Activated CD4-positive, alpha-beta T cell treated with anti-CD3 and anti-CD28 coated beads, Interleukin-2, amount 50 U/mL, for 4 hours (primary cell): ENCODE results near the gene INO80E.

Experiments
- DNase-seq, 2 experiments: peaks; one replicate each; pipeline ENCODE4 v3.0.0-alpha.2; 2020

The INO80E gene

DNA sequence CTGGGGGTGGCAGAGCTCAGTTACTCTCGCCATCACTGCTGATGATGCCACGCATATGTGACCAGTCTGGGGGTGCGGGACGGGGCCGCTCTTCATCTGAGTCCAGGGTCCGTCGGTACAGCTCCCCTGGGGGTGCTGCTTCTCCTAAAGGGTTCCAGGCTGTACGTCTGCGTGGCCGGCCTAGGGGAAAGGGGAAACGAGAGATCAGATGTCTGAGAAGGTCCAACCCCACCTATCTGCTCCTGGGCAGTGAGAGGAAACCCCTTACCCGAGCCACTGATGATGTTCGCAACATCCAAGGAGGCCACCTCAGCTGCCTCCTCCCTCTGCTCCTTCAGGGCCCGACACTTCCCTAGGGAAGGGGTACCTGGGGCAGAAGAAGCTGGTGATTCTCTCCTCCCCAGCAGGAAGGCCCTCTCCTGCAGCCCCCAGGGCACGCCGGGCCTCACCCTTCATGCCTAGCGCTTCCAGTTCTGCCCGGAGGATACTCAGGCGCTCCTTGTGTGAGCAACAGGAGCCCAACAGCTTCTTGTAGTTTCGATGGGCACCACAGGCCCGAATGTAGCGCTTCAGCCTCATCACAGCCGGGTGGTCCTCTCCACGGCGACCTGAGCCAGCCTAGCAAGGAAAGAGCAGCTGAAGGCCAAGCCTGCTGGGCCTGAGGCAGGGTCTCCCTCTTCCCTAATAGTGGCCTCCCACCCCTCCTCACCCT is 2.7 kb upstream of the INO80E start:
- DNase-seq, result no peak

GRCh38 chr16:29993903-29994599 is 2.0 kb upstream of the INO80E start:
- no peak for DNase-seq

- peak in 1 of 2 experiments; percentile 63 for DNase-seq
Measured at GRCh38 chr16:29994600-29995323, 1.3 kb upstream of the INO80E start.

DNA sequence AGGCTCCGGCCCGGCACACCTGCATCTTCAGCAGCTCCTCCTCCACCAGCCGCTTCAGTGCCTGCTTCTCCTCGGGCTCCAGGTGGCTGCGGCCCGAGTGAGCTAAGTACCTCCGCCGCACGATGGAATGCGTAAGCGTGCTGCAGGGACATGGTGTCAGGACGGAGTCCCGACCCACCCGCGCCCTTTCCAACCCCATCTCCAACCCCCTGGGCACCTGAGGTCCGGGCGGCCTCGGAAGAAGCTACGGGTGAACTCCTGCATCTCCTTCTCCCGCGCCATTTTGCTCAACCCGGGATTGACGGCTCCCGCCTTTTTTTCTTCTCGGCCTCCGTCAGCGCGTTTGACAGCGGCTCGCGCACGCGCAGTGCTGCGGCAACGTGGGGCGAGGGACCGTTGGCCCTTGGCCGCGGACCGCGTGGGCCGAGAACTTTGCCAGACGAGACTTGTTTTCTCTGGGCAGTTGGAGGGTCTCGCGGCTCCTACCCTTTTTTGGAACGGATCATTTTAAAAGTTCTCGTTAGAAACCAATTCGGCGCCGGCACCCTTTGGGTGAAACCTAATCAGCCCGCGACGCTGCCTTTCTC is 624 bp upstream of the INO80E start, which contains the start of gene HIRIP3:
Gene HIRIP3 (minus strand): TSS at position 294 of the 587 bp plus-strand sequence. CDS start 12 bp downstream, at position 282.
- DNase-seq, result peak; percentile 76

GRCh38 chr16:29996766-29997250 is 767 bp downstream of the INO80E start:
- no peak for DNase-seq

GRCh38 chr16:29999605-30000004 is 3.6 kb downstream of the INO80E start:
- no peak for DNase-seq

DNA sequence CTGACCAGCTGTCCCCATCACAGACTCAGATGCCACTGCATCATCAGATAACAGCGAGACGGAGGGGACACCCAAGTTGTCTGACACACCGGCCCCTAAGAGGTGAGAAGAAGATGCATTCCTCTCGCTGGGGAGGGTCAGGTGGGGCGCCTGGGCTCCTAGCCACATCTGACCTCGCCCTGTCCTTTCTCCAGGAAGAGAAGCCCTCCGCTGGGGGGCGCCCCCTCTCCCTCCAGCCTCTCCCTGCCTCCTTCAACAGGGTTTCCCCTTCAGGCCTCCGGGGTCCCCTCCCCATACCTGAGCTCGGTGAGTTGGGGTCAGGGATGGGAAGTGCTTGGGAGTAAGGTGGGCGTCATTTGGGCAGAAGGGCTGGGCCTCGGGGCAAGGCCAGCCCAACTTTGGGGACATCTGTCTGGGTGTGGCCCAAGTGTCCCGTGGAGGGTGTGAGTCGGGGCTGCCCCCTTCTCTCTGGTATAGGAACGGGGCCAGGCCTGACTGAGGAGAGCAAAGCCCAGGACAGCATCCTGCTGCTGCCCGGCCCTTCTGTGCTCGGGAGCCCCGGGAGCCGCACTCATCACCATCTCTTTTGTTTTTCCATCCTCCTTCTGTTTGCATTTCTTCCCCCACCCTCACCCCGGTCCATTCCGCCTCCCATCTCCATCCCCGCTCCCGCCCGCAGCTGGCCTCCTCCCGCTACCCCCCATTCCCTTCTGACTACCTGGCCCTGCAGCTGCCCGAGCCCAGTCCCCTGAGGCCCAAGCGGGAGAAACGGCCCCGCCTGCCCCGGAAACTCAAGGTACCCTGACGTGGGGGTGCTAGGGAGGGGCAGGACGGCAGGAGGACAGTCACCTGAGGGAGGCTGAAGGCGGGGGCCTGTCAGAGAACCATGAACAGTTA is 4.9 kb downstream of the INO80E start:
- DNase-seq, result no peak

DNA sequence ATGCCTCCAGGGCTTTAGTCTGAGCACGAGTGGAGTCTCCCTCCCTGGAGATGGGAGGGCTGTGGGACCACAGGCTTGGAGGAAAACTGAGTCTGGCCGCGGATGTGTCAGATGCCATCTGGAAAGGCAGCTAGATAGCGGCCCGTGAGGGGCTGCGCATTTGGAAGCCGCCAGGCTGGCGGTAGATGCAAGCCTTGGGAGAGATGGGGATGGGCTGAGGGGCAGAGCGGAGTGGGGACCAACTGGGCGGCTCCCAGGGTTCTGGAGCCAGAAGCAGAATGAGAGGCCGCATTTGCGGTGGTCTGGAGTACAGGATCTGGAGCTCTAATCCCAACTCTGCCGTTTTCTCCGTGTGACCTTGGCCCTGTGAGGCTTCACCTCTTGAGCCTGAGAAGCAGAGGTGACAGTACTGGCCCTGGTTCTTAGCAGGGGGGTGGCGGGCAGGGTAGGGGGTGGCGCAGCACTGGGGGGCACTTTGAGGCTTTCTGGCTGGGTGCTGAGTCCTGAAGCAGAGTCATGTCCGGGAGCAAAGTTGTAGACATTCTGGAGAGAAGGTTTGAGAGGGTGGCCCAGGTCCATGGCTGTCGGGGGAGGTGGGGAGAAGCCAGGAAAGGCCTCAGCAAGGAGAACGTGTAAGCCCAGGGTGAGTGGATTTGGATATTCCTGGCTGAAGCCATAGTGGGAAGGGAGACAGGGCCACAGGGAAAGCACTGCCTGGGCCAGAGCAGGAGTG is 6.7 kb downstream of the INO80E start:
- no peak for DNase-seq

DNA sequence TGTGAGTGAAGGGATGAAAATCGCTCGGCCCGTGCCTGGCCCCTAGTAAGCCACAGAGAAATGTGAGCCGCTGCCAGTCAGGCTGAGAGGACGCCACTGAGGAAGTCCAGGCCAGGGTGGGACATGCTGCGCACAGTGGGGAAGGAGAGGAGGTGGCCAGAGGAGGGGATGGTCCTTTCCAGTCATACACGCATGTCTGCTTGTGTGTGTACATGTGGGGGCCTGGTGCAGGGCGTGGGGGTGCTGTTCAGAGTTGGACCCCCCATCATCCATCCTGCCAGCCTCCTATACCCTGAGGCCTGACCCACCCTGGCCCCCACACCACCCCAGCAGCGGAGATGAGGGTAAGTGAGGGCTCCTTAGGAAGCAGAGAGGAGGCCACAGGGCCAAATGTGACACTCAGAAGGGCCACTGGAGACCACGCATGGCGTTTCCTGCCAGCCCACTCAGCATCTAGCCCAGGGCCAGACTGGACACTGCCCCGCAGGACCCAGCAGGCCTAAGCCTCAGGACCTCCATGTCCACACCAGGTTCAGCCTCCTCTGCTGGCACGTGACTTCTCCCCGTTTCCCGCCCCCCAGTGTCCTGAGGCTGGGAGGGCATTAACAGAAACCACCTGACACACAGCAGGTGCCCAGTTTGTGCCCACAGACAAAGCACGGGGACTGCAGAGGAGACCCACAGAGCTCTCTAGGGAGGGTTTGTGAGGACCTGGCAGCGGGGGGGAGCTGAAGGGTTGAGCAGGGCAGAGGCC is 7.8 kb downstream of the INO80E start:
- DNase-seq, result no peak

DNA sequence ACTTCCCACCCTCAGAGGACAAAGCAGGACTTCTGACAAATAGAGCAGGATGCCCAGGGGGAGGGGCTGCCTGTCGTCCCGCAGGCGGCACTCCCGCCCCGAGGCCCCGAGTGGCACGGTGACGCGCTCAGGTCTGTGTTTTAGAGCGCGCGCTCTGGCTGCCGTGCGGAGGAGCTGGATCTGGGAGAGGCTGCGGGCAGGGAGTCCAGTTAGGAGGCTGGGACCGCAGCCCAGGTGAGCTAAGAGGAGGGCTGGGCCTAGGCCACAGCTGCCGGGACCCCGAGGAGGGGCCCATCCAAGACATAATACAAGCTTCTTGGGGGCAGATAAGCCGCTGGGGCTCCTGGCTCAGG is 8.4 kb downstream of the INO80E start:
- no peak for DNase-seq

GRCh38 chr16:30004811-30005242 is 8.8 kb downstream of the INO80E start:
- DNase-seq, result no peak

DNA sequence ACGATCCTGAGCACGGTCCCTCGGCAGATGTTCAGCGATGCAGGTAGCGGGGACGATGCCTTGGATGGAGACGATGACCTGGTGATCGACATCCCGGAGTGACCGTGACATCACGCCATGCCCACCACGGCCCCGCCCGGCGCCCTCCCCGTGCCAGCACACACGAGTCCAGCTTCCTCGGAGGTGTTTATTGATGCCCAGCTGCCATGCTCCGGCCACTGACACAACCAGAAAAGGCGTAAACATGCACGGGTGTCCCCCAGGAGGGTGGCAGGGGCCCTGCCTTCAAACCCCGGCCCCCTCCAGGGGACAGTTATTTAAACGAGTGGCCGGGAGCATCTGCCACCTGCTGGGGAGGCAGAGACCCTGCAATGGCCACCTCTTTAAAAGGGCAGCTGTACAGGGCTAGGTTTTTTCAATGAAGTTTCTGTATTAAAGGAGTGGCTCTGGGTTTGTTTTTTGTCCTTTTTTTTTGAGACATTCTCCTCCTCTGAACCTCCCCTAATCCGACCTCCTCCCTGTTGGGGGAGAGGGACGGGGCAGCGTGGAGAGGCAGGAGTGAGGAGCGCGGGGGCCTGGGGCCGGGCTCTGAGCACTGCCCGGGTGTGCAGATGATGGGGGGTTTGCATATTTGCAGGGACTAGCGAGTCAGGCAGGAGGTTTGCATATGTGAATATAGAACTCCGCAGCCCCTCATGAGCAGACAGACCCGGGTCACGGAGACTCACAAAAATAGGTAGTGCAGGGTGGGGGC is 9.5 kb downstream of the INO80E start:
- peak in 1 of 2 experiments; percentile 44 for DNase-seq

DNA sequence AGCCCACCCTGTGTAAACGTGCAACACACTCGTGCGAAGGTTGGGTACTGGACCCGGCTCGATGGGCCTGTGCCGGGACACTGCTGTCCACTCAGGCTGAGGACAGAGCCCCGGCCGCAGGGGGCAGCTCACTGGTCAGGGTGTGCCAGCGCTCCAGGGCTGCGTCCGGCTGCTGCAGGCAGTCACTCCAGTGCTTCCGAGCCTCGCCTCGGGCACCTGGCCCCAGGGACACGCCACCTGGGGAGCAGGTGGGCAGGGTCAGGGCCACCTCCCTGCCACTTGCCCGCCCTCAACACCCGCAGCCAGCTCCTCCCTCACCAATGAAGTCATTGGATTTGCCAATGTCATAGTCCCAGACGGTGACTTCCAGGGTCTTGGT is 10.0 kb downstream of the INO80E start:
- no peak for DNase-seq

- DNase-seq, result no peak
Measured at GRCh38 chr16:30006659-30007377, 10.8 kb downstream of the INO80E start.

GRCh38 chr16:30007378-30007895 is 11.4 kb downstream of the INO80E start:
- DNase-seq, result no peak

GRCh38 chr16:30009085-30009862 is 13.2 kb downstream of the INO80E start:
- DNase-seq, result no peak

DNA sequence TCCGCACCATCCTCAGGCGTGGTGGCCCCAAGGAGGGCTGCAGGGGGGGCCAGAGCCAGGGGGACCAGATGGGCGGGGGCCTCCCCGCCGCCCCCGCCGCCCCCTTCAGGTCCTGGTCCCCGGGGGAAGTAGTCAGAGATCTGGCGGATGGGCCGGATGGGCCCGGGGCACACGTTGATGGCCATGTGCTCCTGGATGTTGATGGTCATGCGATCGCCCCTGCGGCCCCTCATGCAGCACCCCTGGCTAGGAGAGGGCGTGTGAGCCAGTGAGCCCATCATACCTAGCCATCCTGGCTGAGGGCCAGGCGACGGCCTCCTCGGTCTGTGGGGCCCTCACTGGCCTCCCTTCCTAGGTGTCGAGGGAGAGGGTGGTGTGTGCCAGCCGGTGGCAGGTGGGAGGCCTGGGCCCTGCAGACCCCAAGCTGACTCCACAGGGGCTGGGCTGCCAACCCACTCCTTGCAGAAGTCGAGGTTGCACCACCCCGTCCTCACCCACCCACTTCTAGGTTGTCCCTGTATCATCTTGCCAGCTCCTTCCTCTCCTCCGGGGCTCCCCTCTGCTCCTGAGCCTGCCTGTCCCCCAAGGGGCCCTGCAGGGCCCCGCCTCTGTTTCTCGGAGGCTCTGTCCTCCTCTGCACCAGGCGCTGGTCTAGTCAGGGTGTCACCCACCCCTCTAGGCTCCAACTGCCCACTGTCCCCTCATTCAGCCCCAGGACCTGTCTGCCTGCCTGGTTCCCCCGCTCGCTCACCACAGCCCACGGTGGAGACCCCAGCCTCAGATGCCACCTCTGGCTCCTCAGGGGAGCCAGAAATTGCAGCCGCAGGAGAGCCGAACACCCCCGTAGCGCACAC is 14.2 kb downstream of the INO80E start:
- DNase-seq, result no peak
